Liver (tissue), 9 donors: ENCODE data around the gene PODXL2. TPM values are rescaled to one million over a fixed set of nuclear protein-coding genes. Genes with fewer than 3 reads are reported as not detected.

Source experiments
- DNase-seq: peaks from one replicate; pipeline ENCODE4 v3.0.0-alpha.2; 2017; ENCODE audit warnings: low spot score
- H3K27ac ChIP-seq, 2 donors: one replicate each; pipeline ENCODE4 v1.7.0; 2013; ENCODE audit warnings: inconsistent platforms in 2 of 2, low read length in 2 of 2, control low read depth in 1 of 2, low read depth in 1 of 2, mild to moderate bottlenecking in 1 of 2
- H3K27me3 ChIP-seq, 4 donors: one replicate each; pipeline versions ENCODE4 v1.6.1 to v1.7.0; 2013; ENCODE audit warnings: low read length in 3 of 4, inconsistent platforms in 1 of 4, mild to moderate bottlenecking in 1 of 4, moderate library complexity in 1 of 4; ENCODE audit not compliant: control insufficient read depth in 4 of 4, insufficient read depth in 4 of 4
- H3K36me3 ChIP-seq, 4 donors: one replicate each; pipeline versions ENCODE4 v1.6.1 to v1.7.0; 2013; ENCODE audit warnings: low read length in 3 of 4, mild to moderate bottlenecking in 3 of 4, low read depth in 1 of 4, moderate library complexity in 1 of 4; ENCODE audit not compliant: control insufficient read depth in 4 of 4, insufficient read depth in 3 of 4
- H3K4me1 ChIP-seq, 4 donors: one replicate each; pipeline versions ENCODE4 v1.6.1 to v1.7.0; 2013; ENCODE audit warnings: low read length in 3 of 4, mild to moderate bottlenecking in 3 of 4, moderate library complexity in 1 of 4; ENCODE audit not compliant: control insufficient read depth in 4 of 4, insufficient read depth in 4 of 4
- H3K4me3 ChIP-seq, 3 donors: one replicate each; pipeline versions ENCODE4 v1.6.1 to v1.7.0; 2013; ENCODE audit warnings: low read length in 3 of 3, control low read depth in 1 of 3, low read depth in 1 of 3, mild to moderate bottlenecking in 1 of 3
- H3K9ac ChIP-seq, 2 donors: one replicate each; pipeline ENCODE4 v1.7.0; 2013; ENCODE audit warnings: low read length in 2 of 2, mild to moderate bottlenecking in 2 of 2, moderate library complexity in 2 of 2, control low read depth in 1 of 2, low read depth in 1 of 2
- H3K9me3 ChIP-seq, 4 donors: one replicate each; pipeline versions ENCODE4 v1.6.1 to v1.7.0; 2013; ENCODE audit warnings: low read length in 3 of 4; ENCODE audit not compliant: control insufficient read depth in 4 of 4
- ATF3 ChIP-seq: IDR thresholded peaks from 2 replicates; pipeline ENCODE4 v1.6.1; 2016; ENCODE audit warnings: antibody characterized with exemption
- CTCF ChIP-seq: fragments of 150-350 bp; IDR thresholded peaks from 2 replicates; pipeline ENCODE4 v1.5.1; 2017; ENCODE audit warnings: improper control_type of control experiment, low read depth, low read length; ENCODE audit not compliant: missing input control
- EGR1 ChIP-seq, 2 donors: IDR thresholded peaks; 2 replicates each; pipeline ENCODE4 v1.6.1; 2016 to 2018; ENCODE audit warnings: antibody characterized with exemption in 2 of 2, low read depth in 2 of 2
- FOXA1 ChIP-seq: IDR thresholded peaks from 2 replicates; pipeline ENCODE4 v1.6.1; 2016; ENCODE audit warnings: antibody characterized with exemption
- FOXA2 ChIP-seq: IDR thresholded peaks from 2 replicates; pipeline ENCODE4 v1.6.1; 2016; ENCODE audit warnings: antibody characterized with exemption
- GABPA ChIP-seq, 2 donors: IDR thresholded peaks in 1 of 2; conservative IDR thresholded peaks in 1 of 2; 2 replicates each; pipeline ENCODE4 v1.6.1; 2016; ENCODE audit warnings: antibody characterized with exemption in 2 of 2, mild to moderate bottlenecking in 1 of 2, moderate library complexity in 1 of 2
- HNF4A ChIP-seq, 2 donors: conservative IDR thresholded peaks; 2 replicates each; pipeline ENCODE4 v1.6.1; 2016; ENCODE audit warnings: antibody characterized with exemption in 2 of 2, mild to moderate bottlenecking in 2 of 2
- HNF4G ChIP-seq: IDR thresholded peaks from 2 replicates; pipeline ENCODE4 v1.6.1; 2016; ENCODE audit warnings: antibody characterized with exemption
- JUND ChIP-seq, 2 donors: IDR thresholded peaks; 2 replicates each; pipeline ENCODE4 v1.6.1; 2016; ENCODE audit warnings: antibody characterized with exemption in 2 of 2
- MAX ChIP-seq: IDR thresholded peaks from 2 replicates; pipeline ENCODE4 v1.6.1; 2016; ENCODE audit warnings: antibody characterized with exemption
- RAD21 ChIP-seq, 2 donors: IDR thresholded peaks; 2 replicates each; pipeline ENCODE4 v1.6.1; 2016; ENCODE audit warnings: antibody characterized with exemption in 2 of 2, mild to moderate bottlenecking in 2 of 2
- REST ChIP-seq: IDR thresholded peaks from 2 replicates; pipeline ENCODE4 v1.6.1; 2016; ENCODE audit warnings: antibody characterized with exemption, mild to moderate bottlenecking
- RXRA ChIP-seq, 2 donors: IDR thresholded peaks; 2 replicates each; pipeline ENCODE4 v1.6.1; 2017 to 2018; ENCODE audit warnings: antibody characterized with exemption in 2 of 2, mild to moderate bottlenecking in 1 of 2
- SP1 ChIP-seq: IDR thresholded peaks from 2 replicates; pipeline ENCODE4 v1.6.1; 2018; ENCODE audit warnings: antibody characterized with exemption, mild to moderate bottlenecking
- TAF1 ChIP-seq: conservative IDR thresholded peaks from 2 replicates; pipeline ENCODE4 v1.6.1; 2016; ENCODE audit warnings: antibody characterized with exemption, mild to moderate bottlenecking
- YY1 ChIP-seq: IDR thresholded peaks from 2 replicates; pipeline ENCODE4 v1.6.1; 2016; ENCODE audit warnings: antibody characterized with exemption, mild to moderate bottlenecking
- WGBS: extraction: QIAGEN DNeasy Blood & Tissue Kit; methylation state at CpG from one replicate; pipeline ENCODE4 v1.1.7; 2013; 5-methylcytosine and 5-hydroxymethylcytosine counted together
- polyA plus RNA-seq, 2 donors: library from polyadenylated mRNA; stranded (reverse) in 1 of 2; unstranded in 1 of 2; fragments of 200-250 nt in 1 of 2; fragments of >200 nt in 1 of 2; fragmentation: Nextera tagmentation in 1 of 2; extraction: Ambion mirVana in 1 of 2; gene quantifications; one replicate each; pipeline versions ENCODE4 v1.2.1 to v1.2.3, GENCODE V29; 2013 to 2015
- total RNA-seq, 2 donors: library from RNA; depleted of rRNA; stranded (reverse); fragments of >200 nt; gene quantifications; one replicate each; pipeline ENCODE4 v1.2.3, GENCODE V29; 2014
- donor health status: healthy.
- donor health status: healthy.
- donor health status: healthy.
- donor health status: healthy.
- donor health status: healthy.

The PODXL2 gene
- total and polyA plus RNA-seq, 4 donors: 0.47 to 1.4 (median 0.88) TPM

- H3K27ac ChIP-seq: no peak overlapping the region
- no peaks in the 10 kb centered on the region for H3K36me3 ChIP-seq
- H3K9ac ChIP-seq: no peak overlapping the region
- no peaks in the 10 kb centered on the region for H3K9me3 ChIP-seq
- H3K4me1 ChIP-seq: no peaks in the 10 kb centered on the region
- no peak for DNase-seq
- TF ChIP-seq REST (no peak), GABPA (IDR thresholded peaks at IDR 0.05 in 1 of 2, conservative IDR thresholded peaks at IDR 0.05 in 1 of 2) (no peak), RAD21 (IDR thresholded peaks at IDR 0.05) (no peak)
- H3K4me3 ChIP-seq: no peak overlapping the region
- no peaks in the 10 kb centered on the region for H3K27me3 ChIP-seq
- WGBS: 97% methylated on average over 3 of the region's 3 CpGs
Measured at GRCh38 chr3:127640042-127640355, 11.0 kb downstream of the PODXL2 start.

GRCh38 chr3:127644641-127645370 is 15.8 kb downstream of the PODXL2 start:
- Histone ChIP-seq H3K27ac (no peak overlapping the region), H3K9ac (no peak overlapping the region), H3K4me3 (no peak overlapping the region), H3K36me3 (no peaks in the 10 kb centered on the region), H3K4me1 (no peaks in the 10 kb centered on the region), H3K9me3 (no peaks in the 10 kb centered on the region), H3K27me3 (no peaks in the 10 kb centered on the region)
- no peak for DNase-seq
- 85% methylated on average over 5 of the region's 5 CpGs for WGBS
- TF ChIP-seq TAF1 (no peak), HNF4G (no peak), FOXA2 (no peak), FOXA1 (no peak), EGR1 (IDR thresholded peaks at IDR 0.05; ENCODE audit: low read depth in 2 of 2) (no peak), SP1 (no peak), REST (no peak), ATF3 (no peak), CTCF (no peak), YY1 (no peak), RAD21 (IDR thresholded peaks at IDR 0.05) (no peak), RXRA (IDR thresholded peaks at IDR 0.05) (no peak), MAX (no peak), HNF4A (conservative IDR thresholded peaks at IDR 0.05) (no peak), JUND (IDR thresholded peaks at IDR 0.05) (no peak)
